22Rv1 (cell line): ENCODE measurements around the gene RAD23B.

ENCODE experiments used
- CTCF ChIP-seq: fragments of 450-650 bp; IDR thresholded peaks from 2 replicates; pipeline ENCODE4 v1.5.1; 2017; ENCODE audit warnings: mild to moderate bottlenecking
- ZFX ChIP-seq: fragments of 450-650 bp; IDR thresholded peaks from 2 replicates; pipeline ENCODE4 v1.6.1; 2017; ENCODE audit warnings: antibody characterized with exemption, borderline replicate concordance

GRCh38 chr9:107269254-107269653 lies 13.8 kb upstream of the RAD23B start:
- no peak for TF ChIP-seq CTCF
- no peak for TF ChIP-seq ZFX
